K562 (cell line): ENCODE data around the gene LGALS3BP. TPM values are rescaled to one million over a fixed set of nuclear protein-coding genes. Genes with fewer than 3 reads are reported as not detected.

Source experiments
- ATAC-seq: fragments of 200-7000 bp; cut with Tn5 transposase; 3 replicates; pipeline ENCODE4 v1.9.1; 2020; ENCODE audit warnings: moderate library complexity
- BruUV-seq: library from RNA; stranded (reverse); fragments of 400-500 nt; replicated peaks from 2 replicates; lab custom pipeline; 2021; lab: Mats Ljungman, UMichigan
- CTCF ChIA-PET: fragments of 300-600 bp; formaldehyde crosslinking; extraction: SDS; loops from one replicate; lab custom pipeline; 2021; ENCODE audit warnings: low intra/inter-chr PET ratio; lab: Yijun Ruan, JAX
- POLR2A ChIA-PET: fragments of 300-600, 350-650 bp; sonication (Branson Sonifier 250); formaldehyde crosslinking; extraction: SDS; loops from one replicate; lab custom pipeline; 2021; ENCODE audit warnings: antibody characterized with exemption, inconsistent platforms; lab: Yijun Ruan, JAX
- DNase-seq, 4 experiments: peaks; one replicate each; pipeline versions ENCODE4 v3.0.0 to v3.0.0-alpha.2; 2011 to 2018; ENCODE audit warnings: low spot score in 3 of 4, mixed read lengths in 3 of 4; ENCODE audit errors: extremely low read depth in 1 of 4
- FAIRE-seq: peaks from 2 replicates; lab custom pipeline; 2011; peaks lifted over from hg19 to GRCh38; lab: Jason Lieb, UNC
- H2AFZ ChIP-seq: 2 replicates; pipeline ENCODE4 v1.6.0; 2011; ENCODE audit warnings: low read depth, low read length, control low read depth, inconsistent platforms
- H3K27ac ChIP-seq: fragments of 200-600 bp; 3 replicates; pipeline ENCODE4 v1.8.0; 2011; ENCODE audit warnings: low read depth, mild to moderate bottlenecking, control low read depth, inconsistent platforms, low read length, moderate library complexity, mixed read lengths; ENCODE audit errors: extremely low read depth
- H3K27me3 ChIP-seq, 2 experiments: fragments of 300-600 bp in 1 of 2; 2 replicates in 1 of 2; 3 replicates in 1 of 2; pipeline versions ENCODE4 v1.6.0 to v1.8.0; 2011; ENCODE audit warnings: inconsistent platforms in 2 of 2, low read length in 2 of 2, mild to moderate bottlenecking in 1 of 2, mixed read lengths in 1 of 2, moderate library complexity in 1 of 2; ENCODE audit not compliant: control insufficient read depth in 2 of 2, insufficient read depth in 2 of 2
- H3K36me3 ChIP-seq: fragments of 300-600 bp; 3 replicates; pipeline ENCODE4 v1.8.0; 2011; ENCODE audit warnings: mild to moderate bottlenecking, low read length, inconsistent platforms; ENCODE audit not compliant: control insufficient read depth, insufficient read depth
- H3K4me1 ChIP-seq, 2 experiments: fragments of 200-600 bp in 1 of 2; replicated peaks in 1 of 2; 2 replicates in 1 of 2; 3 replicates in 1 of 2; pipeline versions ENCODE4 v1.5.1 to v1.8.0; 2011; ENCODE audit warnings: inconsistent platforms in 2 of 2, low read length in 2 of 2, mild to moderate bottlenecking in 1 of 2, mixed read lengths in 1 of 2, moderate library complexity in 1 of 2; ENCODE audit not compliant: control insufficient read depth in 2 of 2, insufficient read depth in 2 of 2
- H3K4me2 ChIP-seq: 2 replicates; pipeline ENCODE4 v1.6.1; 2011; ENCODE audit warnings: low read length, control low read depth, inconsistent platforms, mixed read lengths; ENCODE audit not compliant: insufficient read depth
- H3K4me3 ChIP-seq: fragments of 200-600 bp; sonication (generic), shearing (Covaris generic); 2 replicates; pipeline ENCODE4 v1.5.1; 2016; ENCODE audit warnings: control low read depth, inconsistent platforms
- H3K79me2 ChIP-seq: fragments of 200-600 bp; 3 replicates; pipeline ENCODE4 v1.8.0; 2011; ENCODE audit warnings: low read length, inconsistent platforms; ENCODE audit not compliant: control insufficient read depth, insufficient read depth
- H3K9ac ChIP-seq, 2 experiments: 2 replicates each; pipeline versions ENCODE4 v1.6.0 to v1.6.1; 2011; ENCODE audit warnings: low read depth in 2 of 2, low read length in 2 of 2, control low read depth in 1 of 2, inconsistent platforms in 1 of 2, mild to moderate bottlenecking in 1 of 2, mixed read lengths in 1 of 2; ENCODE audit not compliant: insufficient read depth in 1 of 2
- H3K9me1 ChIP-seq: one replicate; pipeline ENCODE4 v1.6.0; 2011; ENCODE audit warnings: inconsistent platforms, mild to moderate bottlenecking, low read length, moderate library complexity; ENCODE audit not compliant: control insufficient read depth, insufficient read depth
- H3K9me3 ChIP-seq: replicated peaks from 2 replicates; pipeline ENCODE4 v1.5.1; 2011; ENCODE audit warnings: low read depth, low read length, inconsistent platforms; ENCODE audit not compliant: control insufficient read depth, insufficient read depth
- H4K20me1 ChIP-seq: replicated peaks from 2 replicates; pipeline ENCODE4 v1.6.1; 2011; ENCODE audit warnings: low read length, inconsistent platforms, mixed read lengths; ENCODE audit not compliant: control insufficient read depth, insufficient read depth
- ATF1 ChIP-seq, 2 experiments: fragments of 450-650 bp in 1 of 2; IDR thresholded peaks; 2 replicates each; pipeline ENCODE4 v1.6.1; 2016; ENCODE audit warnings: missing compliant biosample characterization in 1 of 2, missing genetic modification characterization in 1 of 2
- ATF7 ChIP-seq: fragments of 450-650 bp; IDR thresholded peaks from 2 replicates; pipeline ENCODE4 v1.7.1; 2014; ENCODE audit warnings: mild to moderate bottlenecking, moderate library complexity
- CEBPG ChIP-seq, 3 experiments: fragments of 200-800 bp in 1 of 3; sonication (Bioruptor generic) in 1 of 3; sonication (generic) in 1 of 3; formaldehyde crosslinking in 1 of 3; IDR thresholded peaks in 2 of 3; conservative IDR thresholded peaks in 1 of 3; 2 replicates each; pipeline versions ENCODE4 v1.6.1 to v1.8.0; 2016 to 2022; ENCODE audit warnings: missing compliant biosample characterization in 2 of 3, missing genetic modification characterization in 2 of 3, mild to moderate bottlenecking in 1 of 3, missing genetic modification reagents in 1 of 3
- EP400 ChIP-seq: fragments of 450-650 bp; IDR thresholded peaks from 2 replicates; pipeline ENCODE4 v1.6.1; 2017; ENCODE audit warnings: antibody characterized with exemption, mild to moderate bottlenecking, moderate library complexity
- JUND ChIP-seq, 2 experiments: IDR thresholded peaks; 2 replicates in 1 of 2; 3 replicates in 1 of 2; pipeline ENCODE4 v1.6.1; 2011; ENCODE audit warnings: borderline replicate concordance in 2 of 2, low read depth in 2 of 2, low read length in 2 of 2, improper control_type of control experiment in 1 of 2, missing biosample characterization in 1 of 2, missing genetic modification characterization in 1 of 2, missing genetic modification reagents in 1 of 2
- NR3C1 ChIP-seq: sonication (generic); formaldehyde crosslinking; IDR thresholded peaks from 2 replicates; pipeline ENCODE4 v1.8.1; 2022; ENCODE audit warnings: missing genetic modification reagents
- PBX2 ChIP-seq, 2 experiments: IDR thresholded peaks in 1 of 2; conservative IDR thresholded peaks in 1 of 2; 2 replicates each; pipeline ENCODE4 v1.6.1; 2016; ENCODE audit warnings: low read depth in 2 of 2, mild to moderate bottlenecking in 1 of 2, missing compliant biosample characterization in 1 of 2, missing genetic modification characterization in 1 of 2, moderate library complexity in 1 of 2
- ZNF79 ChIP-seq: fragments of 250-450 bp; sonication (Bioruptor Pico); IDR thresholded peaks from 2 replicates; pipeline ENCODE4 v1.4.0; 2020; ENCODE audit warnings: low read depth, mild to moderate bottlenecking, moderate library complexity
- WGBS: fragments of 100-300 bp; shearing (Covaris generic); methylation state at CpG from one replicate; pipeline ENCODE4 v1.1.6; 2016; ENCODE audit warnings: low coverage, mixed read lengths; ENCODE audit not compliant: insufficient coverage; ENCODE audit errors: missing lambda C conversion rate; 5-methylcytosine and 5-hydroxymethylcytosine counted together
- in situ Hi-C: fragments of 300-500 bp; cut with MboI; formaldehyde crosslinking; loops from 4 replicates; pipeline ENCODE4 v1.15.0; 2018; ENCODE audit warnings: inconsistent platforms, mixed read lengths
- intact Hi-C: fragments of 100-400 bp; cut with micrococcal nuclease; formaldehyde crosslinking; loops from 2 replicates; pipeline ENCODE4 v1.14.2; 2022
- polyA plus RNA-seq, 8 experiments: library from polyadenylated mRNA; depleted of rRNA in 4 of 8; stranded (reverse) in 5 of 8; unstranded in 3 of 8; fragments of >200 nt; fragmentation: Nextera tagmentation in 2 of 8; fragmentation: Illumina TruSeq in 1 of 8; extraction: Ambion mirVana in 2 of 8; extraction: Trizol in 1 of 8; gene quantifications; 2 replicates each; pipeline versions ENCODE4 v1.2.1 to v1.2.3, GENCODE V29; 2011 to 2014; ENCODE audit warnings: inconsistent platforms in 1 of 8, missing spikeins in 1 of 8
- total RNA-seq, 7 experiments: library from RNA; depleted of rRNA in 6 of 7; stranded (reverse); fragments of >200 nt in 6 of 7; fragmentation: Illumina TruSeq in 2 of 7; extraction: Trizol in 2 of 7; gene quantifications; 2 replicates each; pipeline versions ENCODE4 v1.2.1 to v1.2.3, GENCODE V29; 2011 to 2021; ENCODE audit warnings: low replicate concordance in 1 of 7

LGALS3BP gene
- total and polyA plus RNA-seq, 9 of the 15 experiments (the other 6 are each of a cell fraction or from before 2014, with no cell fraction given): 0.39 to 5.3 (median 3.2) TPM

- H3K79me2 ChIP-seq: no peaks in the 10 kb centered on the region
- 7% methylated on average over 18 of the region's 19 CpGs for whole genome bisulfite sequencing
- DNase-seq: no peak
- ATAC-seq: no peak
- H3K9me3 ChIP-seq: no peaks in the 10 kb centered on the region
- H2AFZ ChIP-seq: no peak overlapping the region
- BruUV-seq: no TSS peak
- H3K27me3 ChIP-seq: peaks cover 44 to 86% of the 10 kb centered on the region in 2 experiments
- 0 out of 2 replicates have a peak, but pooled peaks cover 12% of the 10 kb centered on the region for H4K20me1 ChIP-seq
- in situ Hi-C loops: no loop called here
- no peaks in the 10 kb centered on the region for H3K36me3 ChIP-seq
- no peak overlapping the region for H3K4me3 ChIP-seq
- no peak overlapping the region for H3K27ac ChIP-seq
- intact Hi-C loops: no loop called here
- CTCF ChIA-PET: no interaction called here
- POLR2A ChIA-PET: interaction anchor here (0.7 kb wide), 1 partner anchor 605 kb away, joined by 3 read pairs; no protein-coding TSS in a partner anchor
- no peak overlapping the region for H3K4me2 ChIP-seq
- no peak for TF ChIP-seq NR3C1 (CRISPR knock-in tag)
- H3K4me1 ChIP-seq: peaks cover 3 to 15% of the 10 kb centered on the region in 2 experiments; a peak in 3 of 5 replicates
- H3K9ac ChIP-seq: no peak overlapping the region
- FAIRE-seq: no peak
- no peaks in the 10 kb centered on the region for H3K9me1 ChIP-seq
These were observed 44.9 kb downstream of the LGALS3BP start for GRCh38 chr17:78934681-78935418.

- WGBS: 3% methylated on average over 13 of the region's 16 CpGs
- Histone ChIP-seq H3K9me1 (no peaks in the 10 kb centered on the region), H3K27me3 (peaks cover 48 to 86% of the 10 kb centered on the region in 2 experiments), H3K9ac (no peak overlapping the region), H3K27ac (no peak overlapping the region), H3K4me1 (peaks cover 3 to 13% of the 10 kb centered on the region in 2 experiments; a peak in 3 of 5 replicates), H3K36me3 (no peaks in the 10 kb centered on the region), H3K9me3 (no peaks in the 10 kb centered on the region), H2AFZ (no peak overlapping the region), H3K79me2 (no peaks in the 10 kb centered on the region), H4K20me1 (0 out of 2 replicates have a peak, but pooled peaks cover 15% of the 10 kb centered on the region), H3K4me3 (no peak overlapping the region), H3K4me2 (no peak overlapping the region)
- FAIRE-seq (no peak), ATAC-seq (peak; percentile 46), DNase-seq (no peak)
- CTCF ChIA-PET: no interaction called here
- in situ Hi-C loops: no loop called here
- intact Hi-C loops: no loop called here
- BruUV-seq: no TSS peak
- POLR2A ChIA-PET: interaction anchor here (0.7 kb wide), 1 partner anchor 604 kb away, joined by 3 read pairs; no protein-coding TSS in a partner anchor
- TF ChIP-seq ATF7 (peak; percentile 65), EP400 (no peak), CEBPG (CRISPR knock-in tag; IDR thresholded peaks at IDR 0.05) (0 out of 2 replicates have a peak, but pooled peaks have one; percentile 28), CEBPG (tag; conservative IDR thresholded peaks at IDR 0.05 in 1 of 2, IDR thresholded peaks at IDR 0.05 in 1 of 2) (no peak), ATF1 (CRISPR knock-in tag; IDR thresholded peaks at IDR 0.05) (no peak), ATF1 (tag; IDR thresholded peaks at IDR 0.05) (peak; percentile 41; the same call in 1 of the 2 replicates), PBX2 (CRISPR knock-in tag; IDR thresholded peaks at IDR 0.05; ENCODE audit: low read depth) (0 out of 2 replicates have a peak, but pooled peaks have one; percentile 9), PBX2 (tag; conservative IDR thresholded peaks at IDR 0.05; ENCODE audit: low read depth) (peak; percentile 45; the same call in 1 of the 2 replicates), JUND (IDR thresholded peaks at IDR 0.05; ENCODE audit: borderline replicate concordance, low read depth, low read length) (0 out of 2 replicates have a peak, but pooled peaks have one; percentile 14), JUND (tag; IDR thresholded peaks at IDR 0.05; ENCODE audit: borderline replicate concordance, low read depth, low read length) (0 out of 3 replicates have a peak, but pooled peaks have one; percentile 14), ZNF79 (CRISPR knock-in tag) (no peak)
These were observed 45.7 kb downstream of the LGALS3BP start for GRCh38 chr17:78933959-78934568.
